Effector memory CD4-positive, alpha-beta T cell (primary cell): Measurements from ENCODE around the gene NIPAL3.
"Not testable (repeated sequence)": the region's sequence is repeated elsewhere in the genome, so short reads cannot be mapped to it uniquely, and the experiment has no call there.

Experiments used
- DNase-seq, 3 donors: peaks; one replicate each; pipeline ENCODE4 v3.0.0-alpha.2; 2020
- H3K27ac ChIP-seq: 2 replicates; pipeline ENCODE4 v1.7.0; 2013; ENCODE audit warnings: mild to moderate bottlenecking, low read length, moderate library complexity; ENCODE audit not compliant: insufficient read depth, poor library complexity, severe bottlenecking
- H3K27me3 ChIP-seq: replicated peaks from 2 replicates; pipeline ENCODE4 v1.7.0; 2013; ENCODE audit warnings: mild to moderate bottlenecking, low read length; ENCODE audit not compliant: insufficient read depth, control insufficient read depth, poor library complexity, severe bottlenecking
- H3K36me3 ChIP-seq: 2 replicates; pipeline ENCODE4 v1.7.0; 2013; ENCODE audit warnings: mild to moderate bottlenecking, low read length, moderate library complexity; ENCODE audit not compliant: control insufficient read depth, insufficient read depth
- H3K4me1 ChIP-seq: 2 replicates; pipeline ENCODE4 v1.7.0; 2013; ENCODE audit warnings: low read length, mild to moderate bottlenecking; ENCODE audit not compliant: control insufficient read depth, insufficient read depth, poor library complexity, severe bottlenecking
- H3K4me3 ChIP-seq: 2 replicates; pipeline ENCODE4 v1.7.0; 2013; ENCODE audit warnings: low read length, low read depth, mild to moderate bottlenecking; ENCODE audit not compliant: insufficient read depth, poor library complexity, severe bottlenecking
- H3K9me3 ChIP-seq: 2 replicates; pipeline ENCODE4 v1.7.0; 2013; ENCODE audit warnings: mild to moderate bottlenecking, low read length, moderate library complexity; ENCODE audit not compliant: control insufficient read depth

NIPAL3 gene

GRCh38 chr1:24454673-24455072 lies 39.1 kb downstream of the NIPAL3 start:
- Histone ChIP-seq H3K4me1 (no peaks in the 10 kb centered on the region), H3K36me3 (peaks cover 69% of the 10 kb centered on the region)

GRCh38 chr1:24455272-24455671 lies 39.7 kb downstream of the NIPAL3 start:
- Histone ChIP-seq H3K4me1 (no peaks in the 10 kb centered on the region), H3K36me3 (peaks cover 70% of the 10 kb centered on the region)

More at GRCh38 chr1:24454673-24455072, 39.1 kb downstream of the NIPAL3 start:
- no peaks in the 10 kb centered on the region for H3K9me3 ChIP-seq
- H3K27me3 ChIP-seq: no peaks in the 10 kb centered on the region
- DNase-seq: no peak
- no peak overlapping the region for H3K27ac ChIP-seq
- H3K4me3 ChIP-seq: no peak overlapping the region

GRCh38 chr1:24457866-24458265 lies 42.3 kb downstream of the NIPAL3 start:
- no peak overlapping the region for H3K4me3 ChIP-seq
- H3K4me1 ChIP-seq: no peaks in the 10 kb centered on the region
- no peaks in the 10 kb centered on the region for H3K9me3 ChIP-seq
- DNase-seq: no peak
- no peak overlapping the region for H3K27ac ChIP-seq
- H3K36me3 ChIP-seq: peaks cover 64% of the 10 kb centered on the region
- H3K27me3 ChIP-seq: no peaks in the 10 kb centered on the region

More at GRCh38 chr1:24455272-24455671, 39.7 kb downstream of the NIPAL3 start:
- Histone ChIP-seq H3K9me3 (no peaks in the 10 kb centered on the region), H3K4me3 (no peak overlapping the region), H3K27ac (no peak overlapping the region), H3K27me3 (no peaks in the 10 kb centered on the region)
- no peak for DNase-seq

GRCh38 chr1:24459551-24460266 lies 44.1 kb downstream of the NIPAL3 start:
- no peak for DNase-seq
- Histone ChIP-seq H3K4me3 (no peak overlapping the region), H3K27me3 (no peaks in the 10 kb centered on the region), H3K4me1 (no peaks in the 10 kb centered on the region), H3K27ac (no peak overlapping the region), H3K36me3 (peaks cover 62% of the 10 kb centered on the region), H3K9me3 (no peaks in the 10 kb centered on the region)

- peaks cover 50% of the 10 kb centered on the region for H3K36me3 ChIP-seq
- not testable (repeated sequence) for H3K27me3 ChIP-seq, H3K9me3 ChIP-seq, DNase-seq, H3K4me3 ChIP-seq, H3K4me1 ChIP-seq, H3K27ac ChIP-seq
These were observed 46.5 kb downstream of the NIPAL3 start for GRCh38 chr1:24462128-24462527.

GRCh38 chr1:24463776-24464735 lies 48.5 kb downstream of the NIPAL3 start:
- no peak overlapping the region for H3K4me3 ChIP-seq
- no peak for DNase-seq
- peaks cover 38% of the 10 kb centered on the region for H3K36me3 ChIP-seq
- H3K4me1 ChIP-seq: no peaks in the 10 kb centered on the region
- no peak overlapping the region for H3K27ac ChIP-seq
- no peaks in the 10 kb centered on the region for H3K27me3 ChIP-seq
- no peaks in the 10 kb centered on the region for H3K9me3 ChIP-seq

- peaks cover 33% of the 10 kb centered on the region for H3K36me3 ChIP-seq
- no peaks in the 10 kb centered on the region for H3K9me3 ChIP-seq
- H3K4me3 ChIP-seq: no peak overlapping the region
- H3K27me3 ChIP-seq: no peaks in the 10 kb centered on the region
- no peak overlapping the region for H3K27ac ChIP-seq
- no peaks in the 10 kb centered on the region for H3K4me1 ChIP-seq
- no peak for DNase-seq
These were observed 49.5 kb downstream of the NIPAL3 start for GRCh38 chr1:24465099-24465498.

GRCh38 chr1:24465638-24466037 lies 50.0 kb downstream of the NIPAL3 start:
- DNase-seq: no peak
- H3K27ac ChIP-seq: no peak overlapping the region
- no peaks in the 10 kb centered on the region for H3K27me3 ChIP-seq
- peaks cover 28% of the 10 kb centered on the region for H3K36me3 ChIP-seq
- H3K9me3 ChIP-seq: no peaks in the 10 kb centered on the region
- H3K4me3 ChIP-seq: no peak overlapping the region
- H3K4me1 ChIP-seq: no peaks in the 10 kb centered on the region

GRCh38 chr1:24468685-24469316 lies 53.2 kb downstream of the NIPAL3 start:
- Histone ChIP-seq H3K4me3 (no peak overlapping the region), H3K36me3 (peaks cover 23% of the 10 kb centered on the region), H3K4me1 (no peaks in the 10 kb centered on the region), H3K27me3 (no peaks in the 10 kb centered on the region), H3K27ac (no peak overlapping the region), H3K9me3 (no peaks in the 10 kb centered on the region)
- no peak for DNase-seq
